ENCODE measurements around the gene FCGR1A. TPM values are rescaled to one million over a fixed set of nuclear protein-coding genes. Genes with fewer than 3 reads are reported as not detected.
"Not testable (repeated sequence)": the region's sequence is repeated elsewhere in the genome, so short reads cannot be mapped to it uniquely, and the experiment has no call there.

FCGR1A gene
- total and polyA plus RNA-seq, 12 donors: 0.42 to 17.8 (median 1.3) TPM; not detected in 1

DNA sequence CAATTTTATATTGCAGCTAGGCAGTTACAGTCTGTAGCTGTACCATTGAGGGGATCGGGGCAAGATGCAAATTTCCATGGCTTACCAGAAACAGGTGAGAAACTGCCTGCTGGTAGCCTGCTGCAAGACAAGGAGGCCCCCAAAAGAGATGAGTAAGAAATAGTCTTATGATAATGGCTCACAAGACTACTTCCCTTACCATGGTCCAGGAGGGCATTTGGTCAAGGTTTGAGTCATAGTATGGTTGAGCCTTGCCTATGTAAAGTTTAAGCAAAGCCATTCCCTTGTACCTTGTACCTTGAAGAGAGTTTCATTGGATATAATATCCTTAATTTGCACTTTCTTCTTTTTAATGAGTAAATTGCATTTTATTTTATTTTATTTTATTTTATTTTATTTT, 30.3 kb upstream of the FCGR1A start:
- DNase-seq; H3K4me3 ChIP-seq; ATAC-seq; H3K36me3 ChIP-seq; H3K4me1 ChIP-seq; intact Hi-C loops (cut with DNase I); H3K9me3 ChIP-seq; H3K27ac ChIP-seq: not testable (repeated sequence)
- peaks cover 0 to 17% (median 5%) of the 10 kb centered on the region in 7 donors for H3K27me3 ChIP-seq
- WGBS, 2 donors: 93 to 97% methylated on average over 1 of the region's 1 CpG

DNA sequence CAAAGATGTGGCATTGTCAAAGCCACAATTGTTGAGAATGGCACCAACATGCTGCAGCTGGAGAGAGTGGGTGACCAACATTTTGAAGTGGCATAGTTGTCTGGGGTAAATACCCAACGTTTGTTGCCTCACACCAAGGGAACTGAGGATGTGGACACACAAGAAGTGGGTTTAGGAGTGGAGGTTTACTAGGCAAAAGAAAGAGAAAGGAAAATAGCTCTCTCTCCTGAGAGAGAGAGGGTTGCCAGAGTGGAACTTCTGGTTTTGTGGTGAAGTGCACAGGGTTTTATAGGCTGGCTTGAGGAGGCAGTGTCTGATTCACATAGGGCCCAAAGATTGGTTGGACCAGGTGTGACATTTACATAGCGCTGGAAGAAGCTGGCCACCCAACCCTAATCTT, 29.0 kb upstream of the FCGR1A start:
- H3K27ac ChIP-seq; H3K4me1 ChIP-seq; DNase-seq; H3K9me3 ChIP-seq; H3K4me3 ChIP-seq; ATAC-seq; intact Hi-C loops (cut with DNase I); H3K36me3 ChIP-seq: not testable (repeated sequence)
- H3K27me3 ChIP-seq: peaks cover 0 to 12% (median 0%) of the 10 kb centered on the region in 7 donors
- WGBS, 2 donors: 43 to 67% methylated on average over 1 to 2 of the region's 2 CpGs

DNA sequence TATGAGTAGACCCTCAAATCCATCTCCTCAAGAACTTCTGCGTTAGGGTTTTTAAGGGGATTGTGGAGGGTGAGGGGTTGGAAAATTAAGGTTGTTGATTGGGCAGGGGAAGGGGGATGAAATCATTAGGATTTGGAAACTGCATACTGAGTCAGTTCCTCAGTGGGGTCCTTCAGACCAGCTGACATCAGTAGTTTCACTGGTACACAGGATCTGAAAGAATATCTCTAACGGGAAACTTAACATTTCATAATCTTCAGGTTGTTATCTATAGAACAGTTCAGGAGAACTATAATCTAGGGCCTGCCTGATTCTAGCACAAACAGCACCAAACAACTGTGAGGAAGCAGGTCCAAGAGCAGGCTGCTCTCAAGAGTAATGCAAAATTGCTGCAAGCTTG, 27.2 kb upstream of the FCGR1A start:
- H3K4me3 ChIP-seq; H3K9me3 ChIP-seq; H3K36me3 ChIP-seq; intact Hi-C loops (cut with DNase I); H3K27me3 ChIP-seq; DNase-seq; H3K4me1 ChIP-seq; H3K27ac ChIP-seq: not testable (repeated sequence)
- ATAC-seq: peak in 1 of 8 donors; percentile 18
- WGBS, 2 donors: 55 to 63% methylated on average over 2 of the region's 2 CpGs

DNA sequence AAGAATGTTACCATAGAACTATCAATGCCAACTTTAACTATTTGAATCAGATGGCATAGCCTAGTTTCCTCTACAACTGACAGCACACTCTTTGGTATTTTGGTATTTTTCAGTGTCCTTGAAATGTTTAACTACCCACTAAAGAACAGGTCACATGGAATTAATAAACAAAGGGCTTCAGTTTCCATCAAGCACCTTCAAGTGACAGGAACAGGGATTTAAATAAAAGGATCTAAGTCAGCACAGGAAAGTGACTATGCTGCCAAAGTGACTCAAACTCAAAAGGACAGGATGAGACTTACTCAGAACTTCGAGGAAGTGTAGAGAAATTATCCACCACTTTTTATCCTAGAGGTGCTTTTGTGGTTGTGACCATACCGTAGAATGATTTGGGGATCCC, 20.2 kb upstream of the FCGR1A start:
- H3K27ac ChIP-seq; H3K36me3 ChIP-seq; H3K27me3 ChIP-seq; H3K9me3 ChIP-seq; ATAC-seq; H3K4me3 ChIP-seq; DNase-seq; intact Hi-C loops (cut with DNase I); H3K4me1 ChIP-seq: not testable (repeated sequence)
- WGBS, 2 donors: 72 to 76% methylated on average over 2 of the region's 2 CpGs

DNA sequence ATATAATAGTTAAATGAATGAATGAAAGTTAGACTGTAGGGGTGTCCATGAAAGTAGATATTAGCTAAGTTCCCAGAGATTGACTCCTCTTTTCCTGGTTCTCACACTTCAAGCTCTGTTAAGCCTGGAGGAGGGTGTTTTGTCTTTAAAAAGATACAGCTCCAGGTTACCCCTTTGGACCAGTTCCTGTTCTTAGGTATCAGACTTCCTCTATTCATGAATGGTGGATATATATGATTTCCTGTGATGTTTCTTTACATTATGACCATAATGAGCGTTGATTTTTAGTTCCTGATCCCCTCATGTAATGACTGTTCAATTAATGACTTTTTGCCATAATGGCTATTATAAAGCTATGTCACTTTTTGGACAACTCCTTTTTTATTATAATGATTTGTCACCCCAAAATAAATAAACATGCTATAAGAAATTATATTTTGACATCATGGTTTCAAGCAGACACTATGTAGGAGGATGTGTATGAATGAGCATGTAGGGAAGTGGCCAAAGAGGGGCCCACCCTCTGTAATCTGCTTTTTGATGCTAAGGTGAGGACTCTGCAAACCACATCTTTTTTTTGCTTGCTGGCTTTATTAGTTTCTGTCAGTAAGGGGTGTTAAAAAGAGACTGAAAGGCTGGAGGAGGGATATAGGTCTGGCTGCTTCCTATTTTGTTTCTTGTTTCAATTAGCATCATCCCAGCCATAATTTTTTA, 18.2 kb upstream of the FCGR1A start:
- H3K4me3 ChIP-seq; DNase-seq; intact Hi-C loops (cut with DNase I); H3K27ac ChIP-seq; H3K4me1 ChIP-seq; H3K36me3 ChIP-seq; ATAC-seq; H3K27me3 ChIP-seq; H3K9me3 ChIP-seq: not testable (repeated sequence)
- 71 to 81% methylated on average over 1 of the region's 1 CpG for WGBS, 2 donors

DNA sequence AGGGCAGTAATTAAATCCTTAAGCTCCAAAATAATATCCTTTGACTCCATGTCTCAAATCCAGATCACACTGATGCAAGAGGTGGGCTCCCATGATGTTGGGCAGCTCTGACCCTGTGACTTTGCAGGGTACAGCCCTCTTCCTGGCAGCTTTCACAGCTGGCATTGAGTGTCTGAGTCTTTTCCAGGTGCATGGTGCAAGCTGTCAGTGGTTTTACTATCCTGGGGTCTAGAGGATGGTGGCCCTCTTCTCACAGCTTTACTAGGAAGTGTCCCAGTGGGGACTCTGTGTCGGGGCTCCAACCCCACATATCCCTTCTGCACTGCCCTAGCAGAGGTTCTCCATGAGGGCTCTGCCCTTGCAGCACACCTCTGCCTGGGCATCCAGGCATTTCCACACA, 16.3 kb upstream of the FCGR1A start:
- H3K4me3 ChIP-seq; H3K4me1 ChIP-seq; intact Hi-C loops (cut with DNase I); H3K36me3 ChIP-seq; ATAC-seq; H3K27me3 ChIP-seq; DNase-seq; H3K27ac ChIP-seq; H3K9me3 ChIP-seq: not testable (repeated sequence)
- WGBS, 2 donors: 92% methylated on average over 1 of the region's 1 CpG; no CpG with 5 or more reads in 1 of the 2 donors

DNA sequence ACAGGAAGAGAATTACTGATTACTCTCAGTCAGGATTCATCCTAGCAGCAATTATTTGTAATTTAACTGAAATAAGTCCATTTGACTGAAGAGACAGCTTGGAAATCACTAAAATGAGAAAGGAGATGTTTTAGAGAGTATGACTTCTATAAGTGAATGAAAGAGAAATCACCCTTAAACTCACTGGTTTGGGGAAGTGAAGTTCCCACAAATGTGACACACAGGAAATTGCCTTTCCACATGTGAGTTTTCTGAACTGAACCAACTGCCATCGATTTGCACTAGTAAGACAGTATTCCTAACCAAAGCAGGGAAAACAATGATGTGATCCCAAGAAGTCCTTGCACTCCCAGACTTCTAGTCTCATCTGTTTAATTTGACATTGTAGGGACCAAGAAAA, 13.3 kb upstream of the FCGR1A start:
- H3K27ac ChIP-seq; H3K27me3 ChIP-seq; DNase-seq; H3K4me3 ChIP-seq; H3K36me3 ChIP-seq; intact Hi-C loops (cut with DNase I); H3K9me3 ChIP-seq; ATAC-seq; H3K4me1 ChIP-seq: not testable (repeated sequence)
- no CpG with 5 or more reads among the region's 1 CpG for WGBS, 2 donors

DNA sequence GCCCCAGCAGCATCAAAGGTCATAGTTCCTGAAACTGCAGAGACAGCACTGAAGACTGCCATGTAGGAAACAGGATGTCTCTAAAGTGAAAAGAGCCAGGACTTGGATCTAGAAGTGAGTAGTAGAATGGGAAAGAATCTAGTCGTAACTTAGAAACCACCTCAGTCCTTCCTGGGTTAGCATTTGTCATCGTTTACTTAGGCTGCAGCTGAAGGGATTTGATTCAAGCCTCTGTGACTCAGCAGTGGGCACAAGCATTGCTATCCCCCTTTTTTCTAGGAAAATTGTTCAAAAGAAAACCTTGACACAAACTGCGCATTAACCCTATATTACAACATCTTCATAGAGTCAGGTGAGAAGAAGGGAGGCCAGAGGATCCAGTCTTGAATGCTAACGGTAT, 11.8 kb upstream of the FCGR1A start:
- H3K4me1 ChIP-seq; DNase-seq; H3K27me3 ChIP-seq; intact Hi-C loops (cut with DNase I); H3K27ac ChIP-seq; ATAC-seq; H3K4me3 ChIP-seq; H3K36me3 ChIP-seq; H3K9me3 ChIP-seq: not testable (repeated sequence)
- WGBS, 2 donors: 72 to 75% methylated on average over 2 to 3 of the region's 4 CpGs

DNA sequence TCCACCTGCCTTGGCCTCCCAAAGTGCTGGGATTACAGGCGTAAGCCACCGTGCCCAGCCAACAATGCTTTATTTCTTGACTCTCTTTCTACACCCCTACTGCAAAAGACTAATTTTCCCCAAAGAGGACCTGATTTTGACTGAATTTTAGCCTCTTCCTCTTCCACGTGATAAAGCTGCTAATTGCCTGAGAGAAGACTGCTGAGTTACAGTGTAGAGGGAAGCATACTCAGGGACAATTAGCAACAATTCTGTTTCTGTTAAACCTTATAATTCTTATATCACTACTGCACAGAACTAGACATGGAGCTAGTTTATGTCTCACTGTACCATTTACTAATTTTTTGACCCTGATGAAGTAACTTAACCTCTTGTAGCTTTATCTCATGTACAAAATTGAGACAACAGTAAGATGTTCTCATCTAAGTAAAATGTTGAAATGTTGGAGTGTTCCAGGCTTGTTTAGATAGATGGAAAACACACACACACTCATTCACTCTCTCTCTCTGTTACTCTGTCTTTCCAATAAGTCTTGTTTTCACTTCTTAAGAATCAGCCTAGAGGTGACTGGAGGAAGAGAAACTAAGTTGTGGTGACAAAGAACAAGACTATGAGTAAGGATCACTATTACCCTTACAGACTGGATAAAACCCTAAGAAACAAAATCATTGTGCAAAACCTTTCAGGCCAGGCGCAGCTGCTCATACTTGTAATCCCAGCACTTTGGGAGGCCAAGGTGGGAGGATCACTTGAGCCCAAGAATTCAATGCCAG, 10.7 kb upstream of the FCGR1A start:
- H3K27me3 ChIP-seq; H3K27ac ChIP-seq; H3K9me3 ChIP-seq; H3K4me3 ChIP-seq; H3K4me1 ChIP-seq; DNase-seq; H3K36me3 ChIP-seq; intact Hi-C loops (cut with DNase I): not testable (repeated sequence)
- WGBS, 2 donors: 64 to 87% methylated on average over 1 to 2 of the region's 4 CpGs
- peak in 1 of 8 donors; percentile 43 for ATAC-seq

DNA sequence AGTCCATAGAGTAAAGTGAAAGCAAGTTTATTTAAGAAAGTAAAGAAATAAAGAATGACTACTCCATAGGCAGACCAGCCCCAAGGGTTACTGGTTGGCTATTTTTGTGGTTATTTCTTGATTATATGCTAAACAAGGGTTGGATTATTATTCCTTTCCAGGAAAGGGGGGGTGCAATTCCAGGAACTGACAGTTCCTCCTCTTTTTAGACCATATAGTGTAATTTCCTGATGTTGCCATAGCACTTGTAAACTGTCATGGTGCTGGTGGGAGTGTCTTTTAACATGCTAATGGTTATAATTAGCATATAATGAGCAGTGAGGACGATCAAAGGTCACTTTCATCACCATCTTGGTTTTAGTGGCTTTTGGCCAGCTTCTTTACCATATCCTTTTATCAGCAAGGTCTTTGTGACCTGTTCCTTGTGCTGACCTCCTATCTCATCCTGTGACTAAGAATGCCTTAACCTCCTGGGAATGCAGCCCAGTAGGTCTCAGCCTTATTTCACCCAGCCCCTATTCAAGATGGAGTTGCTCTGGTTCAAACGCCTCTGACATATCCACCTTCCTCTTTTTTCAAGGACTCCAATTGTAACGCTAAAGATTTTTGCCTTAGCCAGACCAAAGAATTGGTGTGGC, 6.9 kb upstream of the FCGR1A start:
- H3K4me1 ChIP-seq; H3K27ac ChIP-seq; ATAC-seq; intact Hi-C loops (cut with DNase I); H3K36me3 ChIP-seq; H3K4me3 ChIP-seq; H3K9me3 ChIP-seq; H3K27me3 ChIP-seq; DNase-seq: not testable (repeated sequence)
- WGBS, 2 donors: 25 to 47% methylated on average over 1 of the region's 3 CpGs

DNA sequence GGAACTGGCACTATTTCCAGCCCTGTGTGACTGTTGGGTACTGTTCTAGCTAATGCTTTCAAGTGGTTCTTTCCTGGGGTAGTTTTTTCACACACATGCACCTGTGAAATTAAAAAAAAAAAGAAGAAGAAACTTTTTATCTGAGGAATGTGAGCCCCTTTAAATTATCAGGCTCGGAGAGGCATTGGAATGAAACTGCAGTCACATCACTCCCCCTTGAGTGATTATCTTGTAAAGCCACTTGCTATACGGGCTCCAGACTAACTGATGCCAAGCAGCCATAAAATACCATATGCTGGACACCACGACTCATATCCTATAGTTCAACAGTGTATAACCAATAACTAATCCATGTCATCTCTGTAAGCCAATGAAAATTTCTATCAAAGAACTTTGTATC, 5.4 kb upstream of the FCGR1A start:
- H3K4me1 ChIP-seq; intact Hi-C loops (cut with DNase I); H3K36me3 ChIP-seq; ATAC-seq; H3K27ac ChIP-seq; H3K27me3 ChIP-seq; H3K4me3 ChIP-seq; H3K9me3 ChIP-seq; DNase-seq: not testable (repeated sequence)
- 4 to 17% methylated on average over 1 to 2 of the region's 3 CpGs for WGBS, 2 donors

Measured in heart right ventricle (tissue), 16 donors.